GM12878 (cell line): ENCODE data around the gene RPL26. TPM values are rescaled to one million over a fixed set of nuclear protein-coding genes. Genes with fewer than 3 reads are reported as not detected.

Experiments
- ATAC-seq: fragments of 200-7000 bp; cut with Tn5 transposase; 3 replicates; pipeline ENCODE4 v1.9.1; 2020; ENCODE audit warnings: mild to moderate bottlenecking, moderate library complexity
- BruUV-seq: library from RNA; stranded (reverse); fragments of 400-500 nt; replicated peaks from 2 replicates; lab custom pipeline; 2021; lab: Mats Ljungman, UMichigan
- CTCF ChIA-PET: fragments of 300-600 bp; sonication (Branson Sonifier 250); formaldehyde crosslinking; extraction: SDS; loops from one replicate; lab custom pipeline; 2021; ENCODE audit warnings: inconsistent platforms; lab: Yijun Ruan, JAX
- POLR2A ChIA-PET: fragments of 350-600 bp; formaldehyde crosslinking; extraction: SDS; loops from one replicate; lab custom pipeline; 2021; ENCODE audit warnings: inconsistent platforms; lab: Charles Lee
- RAD21 ChIA-PET: fragments of 300-600 bp; sonication (Branson Sonifier 250); formaldehyde crosslinking; loops from one replicate; lab custom pipeline; 2023; ENCODE audit warnings: antibody characterized with exemption; ENCODE audit not compliant: unreplicated experiment; lab: Charles Lee
- SMC1A ChIA-PET: fragments of 300-600 bp; sonication (Branson Sonifier 250); formaldehyde crosslinking; loops from one replicate; lab custom pipeline; 2023; ENCODE audit not compliant: unreplicated experiment, uncharacterized antibody; lab: Charles Lee
- DNase-seq: peaks from one replicate; pipeline ENCODE4 v3.0.0-alpha.2; 2011; ENCODE audit warnings: low read depth, low spot score
- FAIRE-seq: peaks from 3 replicates; lab custom pipeline; 2011; peaks lifted over from hg19 to GRCh38; lab: Jason Lieb, UNC
- H2AFZ ChIP-seq: 2 replicates; pipeline ENCODE4 v1.6.0; 2011; ENCODE audit warnings: low read depth, low read length, control low read depth; ENCODE audit not compliant: control insufficient read depth
- H3K27ac ChIP-seq: 2 replicates; pipeline ENCODE4 v1.5.1; 2011; ENCODE audit warnings: control low read depth; ENCODE audit not compliant: control insufficient read depth, insufficient read depth
- H3K27me3 ChIP-seq, 2 experiments: replicated peaks in 1 of 2; 2 replicates each; pipeline versions ENCODE4 v1.6.0 to v1.6.1; 2011; ENCODE audit warnings: low read length in 1 of 2; ENCODE audit not compliant: control insufficient read depth in 2 of 2, insufficient read depth in 2 of 2
- H3K36me3 ChIP-seq, 2 experiments: 2 replicates each; pipeline ENCODE4 v1.5.1; 2011; ENCODE audit warnings: low read length in 1 of 2; ENCODE audit not compliant: control insufficient read depth in 2 of 2, insufficient read depth in 2 of 2
- H3K4me1 ChIP-seq: 2 replicates; pipeline ENCODE4 v1.6.1; 2011; ENCODE audit warnings: mild to moderate bottlenecking, low read length, moderate library complexity, mixed read lengths; ENCODE audit not compliant: control insufficient read depth, insufficient read depth
- H3K4me2 ChIP-seq: 2 replicates; pipeline ENCODE4 v1.6.0; 2011; ENCODE audit warnings: control low read depth; ENCODE audit not compliant: control insufficient read depth, insufficient read depth
- H3K4me3 ChIP-seq: fragments of 200-600 bp; sonication (generic); 2 replicates; pipeline ENCODE4 v1.5.1; 2016
- H3K79me2 ChIP-seq: 2 replicates; pipeline ENCODE4 v1.6.0; 2011; ENCODE audit warnings: low read length; ENCODE audit not compliant: control insufficient read depth, insufficient read depth
- H3K9ac ChIP-seq: 2 replicates; pipeline ENCODE4 v1.8.0; 2011; ENCODE audit warnings: low read length, control low read depth, mixed read lengths; ENCODE audit not compliant: control insufficient read depth, insufficient read depth
- H3K9me3 ChIP-seq: replicated peaks from 3 replicates; pipeline ENCODE4 v1.5.1; 2011; ENCODE audit warnings: mild to moderate bottlenecking, low read length; ENCODE audit not compliant: control insufficient read depth, insufficient read depth
- H4K20me1 ChIP-seq: 2 replicates; pipeline ENCODE4 v1.6.0; 2011; ENCODE audit not compliant: control insufficient read depth, insufficient read depth
- CREB1 ChIP-seq: IDR thresholded peaks from 2 replicates; pipeline ENCODE4 v1.6.1; 2012; ENCODE audit warnings: low read depth, mild to moderate bottlenecking, inconsistent platforms
- CUX1 ChIP-seq: IDR thresholded peaks from 2 replicates; pipeline ENCODE4 v1.6.1; 2012; ENCODE audit warnings: improper control_type of control experiment, low read depth, low read length; ENCODE audit not compliant: insufficient replicate concordance
- EP300 ChIP-seq, 2 experiments: fragments of 150-350 bp in 1 of 2; IDR thresholded peaks; 2 replicates each; pipeline ENCODE4 v1.6.1; 2011 to 2012; ENCODE audit warnings: low read depth in 2 of 2, low read length in 2 of 2, borderline replicate concordance in 1 of 2, improper control_type of control experiment in 1 of 2, inconsistent platforms in 1 of 2; ENCODE audit not compliant: control insufficient read depth in 1 of 2
- IKZF2 ChIP-seq, 2 experiments: fragments of 450-650 bp; IDR thresholded peaks; 2 replicates each; pipeline ENCODE4 v1.6.1; 2017; ENCODE audit warnings: mild to moderate bottlenecking in 2 of 2, moderate library complexity in 2 of 2
- IRF4 ChIP-seq: IDR thresholded peaks from 2 replicates; pipeline ENCODE4 v1.6.1; 2011; ENCODE audit warnings: low read depth, low read length
- RAD21 ChIP-seq: IDR thresholded peaks from 2 replicates; pipeline ENCODE4 v1.6.1; 2011; ENCODE audit warnings: mild to moderate bottlenecking, low read depth, low read length, moderate library complexity; ENCODE audit not compliant: insufficient read depth
- RAD51 ChIP-seq: fragments of 450-650 bp; IDR thresholded peaks from 2 replicates; pipeline ENCODE4 v1.6.1; 2016; ENCODE audit warnings: moderate library complexity, mild to moderate bottlenecking, inconsistent platforms
- RUNX3 ChIP-seq: IDR thresholded peaks from 2 replicates; pipeline ENCODE4 v1.6.1; 2012; ENCODE audit warnings: low read length, inconsistent platforms
- SMARCA5 ChIP-seq: fragments of 450-650 bp; IDR thresholded peaks from 2 replicates; pipeline ENCODE4 v1.6.1; 2017; ENCODE audit warnings: mild to moderate bottlenecking
- SMC3 ChIP-seq: IDR thresholded peaks from 2 replicates; pipeline ENCODE4 v1.6.1; 2011; ENCODE audit warnings: low read length, improper control_type of control experiment, borderline replicate concordance
- ZNF384 ChIP-seq: IDR thresholded peaks from 2 replicates; pipeline ENCODE4 v1.6.1; 2012; ENCODE audit warnings: low read depth, mild to moderate bottlenecking, low read length, improper control_type of control experiment, borderline replicate concordance
- WGBS: methylation state at CpG from one replicate; pipeline ENCODE4 v1.1.6; 2016; ENCODE audit warnings: low lambda C conversion rate; ENCODE audit not compliant: insufficient replicate concordance, insufficient coverage; ENCODE audit errors: missing lambda C conversion rate; 5-methylcytosine and 5-hydroxymethylcytosine counted together
- in situ Hi-C: fragments of 300-500 bp; cut with MboI; formaldehyde crosslinking; loops from 9 replicates; pipeline ENCODE4 v1.14.3; 2018; ENCODE audit warnings: mixed read lengths
- intact Hi-C: fragments of 100-400 bp; cut with micrococcal nuclease; formaldehyde crosslinking; loops from one replicate; pipeline ENCODE4 v1.14.2; 2022; ENCODE audit not compliant: unreplicated experiment
- polyA plus RNA-seq, 11 experiments: library from polyadenylated mRNA; depleted of rRNA in 4 of 11; unstranded in 6 of 11; stranded (reverse) in 5 of 11; fragments of >200 nt; fragmentation: Nextera tagmentation in 4 of 11; fragmentation: Illumina TruSeq in 1 of 11; extraction: Ambion mirVana in 4 of 11; extraction: Trizol in 1 of 11; gene quantifications; 1 replicate in 1 of 11; 2 replicates in 10 of 11; pipeline versions ENCODE4 v1.2.1 to v1.2.3, GENCODE V29; 2011 to 2016; ENCODE audit warnings: inconsistent platforms in 2 of 11, missing spikeins in 2 of 11, low read depth in 1 of 11
- total RNA-seq, 4 experiments: library from RNA; depleted of rRNA in 3 of 4; stranded (reverse); fragments of >200 nt in 3 of 4; fragmentation: Illumina TruSeq in 1 of 4; extraction: Trizol in 1 of 4; gene quantifications; 2 replicates each; pipeline versions ENCODE4 v1.2.1 to v1.2.3, GENCODE V29; 2013 to 2021
- TF ChIP-seq, protein P1 (sequence below), 3 experiments: IDR thresholded peaks in 2 of 3; conservative IDR thresholded peaks in 1 of 3; 2 replicates each; pipeline ENCODE4 v1.5.1; 2011; ENCODE audit warnings: low read depth in 3 of 3, low read length in 3 of 3, mild to moderate bottlenecking in 3 of 3, control low read depth in 2 of 3, moderate library complexity in 2 of 3, inconsistent platforms in 1 of 3, mixed read lengths in 1 of 3; ENCODE audit not compliant: control insufficient read depth in 2 of 3, insufficient read depth in 1 of 3; ENCODE audit errors: extremely low read depth in 1 of 3

RPL26 gene
- total and polyA plus RNA-seq, 10 of the 15 experiments (the other 5 are each of a cell fraction or from before 2014, with no cell fraction given), result 1,451 to 9,244 (median 4,326) TPM

DNA sequence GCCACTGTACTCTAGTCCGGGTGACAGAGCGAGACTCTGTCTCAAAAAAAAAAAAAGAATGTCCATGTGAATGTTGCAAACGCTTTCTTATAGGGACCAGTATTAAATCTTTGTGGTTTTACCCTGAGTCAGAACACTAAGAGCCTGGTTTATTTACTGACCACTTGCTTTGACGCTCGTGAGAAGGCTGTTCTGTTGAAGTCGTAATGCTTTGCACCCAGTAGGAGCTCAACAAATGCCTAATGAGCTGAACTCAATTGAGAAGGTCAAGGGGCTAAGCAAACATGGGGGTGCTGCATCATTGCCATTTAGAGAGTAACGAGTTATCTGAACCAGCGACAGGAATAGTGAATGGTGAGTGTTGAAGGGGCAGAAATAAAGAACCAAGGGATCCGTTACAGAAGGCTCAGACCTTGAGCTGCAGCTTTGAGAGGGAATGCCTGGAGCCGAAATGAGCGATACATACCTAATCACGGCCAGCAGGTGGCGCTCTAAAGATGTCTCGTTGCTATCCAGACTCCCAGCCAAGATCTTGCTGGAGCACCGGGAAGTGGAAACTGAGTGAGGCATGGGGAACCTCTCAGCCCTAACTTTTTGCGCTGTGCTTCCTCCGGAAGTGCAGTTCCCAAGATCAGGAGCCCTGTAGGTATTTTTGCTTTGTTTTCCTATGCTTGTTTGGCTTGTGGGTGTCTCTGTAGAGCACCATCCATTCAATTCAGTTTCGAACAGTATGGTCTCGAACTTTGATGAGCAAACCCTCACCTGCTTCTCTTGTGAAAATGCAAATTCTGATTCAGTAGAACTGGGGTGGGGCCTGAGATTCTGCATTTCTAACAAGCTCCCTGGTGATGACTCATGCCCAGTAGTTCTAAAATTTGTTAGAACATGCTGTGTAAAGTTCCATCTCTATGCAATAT lies 27.2 kb upstream of the RPL26 start:
- BruUV-seq, result no TSS peak
- H3K9me3 ChIP-seq, result no peaks in the 10 kb centered on the region
- no peaks in the 10 kb centered on the region for H3K36me3 ChIP-seq
- SMC1A ChIA-PET, result interaction anchor here (0.5 to 1.8 kb wide), 24 partner anchors 11 to 1149 kb away, joined by 3 to 20 read pairs (median 4); no protein-coding TSS in a partner anchor
- RAD21 ChIA-PET, result interaction anchor here (0.8 to 2.1 kb wide), 12 partner anchors 16 to 587 kb away, joined by 3 to 34 read pairs (median 4); partner anchors contain the start of gene NDEL1
- peaks cover 0 to 4% of the 10 kb centered on the region in 2 experiments; a peak in 3 of 4 replicates for H3K27me3 ChIP-seq
- no peaks in the 10 kb centered on the region for H3K4me1 ChIP-seq
- H3K4me2 ChIP-seq, result no peak overlapping the region
- WGBS, result 9% methylated on average over 18 of the region's 19 CpGs
- no peak overlapping the region; the same call in 1 of the 2 replicates for H2AFZ ChIP-seq
- H3K27ac ChIP-seq, result no peak overlapping the region
- no peak overlapping the region for H3K4me3 ChIP-seq
- intact Hi-C loops (loop anchor here (1.0 to 10.0 kb wide), 3 partner anchors 336 to 485 kb away; no protein-coding TSS in a partner anchor), in situ Hi-C loops (loop anchor here (5.0 to 10.0 kb wide), 2 partner anchors 337 to 605 kb away; no protein-coding TSS in a partner anchor)
- no peaks in the 10 kb centered on the region for H3K79me2 ChIP-seq
- peak; percentile 81 for FAIRE-seq
- CTCF ChIA-PET, result interaction anchor here (0.6 to 3.3 kb wide), 32 partner anchors 9 to 1145 kb away, joined by 3 to 67 read pairs (median 4); partner anchors contain the start of genes NDEL1 and RNF222
- no peaks in the 10 kb centered on the region for H4K20me1 ChIP-seq
- ATAC-seq, result peak; percentile 90
- TF ChIP-seq SMARCA5, result no peak
- TF ChIP-seq RAD21, result peak; percentile 71
- 0 out of 4 replicates have a peak, but pooled peaks of 1 of the 2 experiments have one; percentile 11 for TF ChIP-seq IKZF2 (IDR thresholded peaks at IDR 0.05)
- TF ChIP-seq IRF4, result 0 out of 2 replicates have a peak, but pooled peaks have one; percentile 52
- TF ChIP-seq SMC3, result peak; percentile 83
- TF ChIP-seq RUNX3, result peak; percentile 52
- TF ChIP-seq ZNF384, result no peak
- TF ChIP-seq, protein P1, sequence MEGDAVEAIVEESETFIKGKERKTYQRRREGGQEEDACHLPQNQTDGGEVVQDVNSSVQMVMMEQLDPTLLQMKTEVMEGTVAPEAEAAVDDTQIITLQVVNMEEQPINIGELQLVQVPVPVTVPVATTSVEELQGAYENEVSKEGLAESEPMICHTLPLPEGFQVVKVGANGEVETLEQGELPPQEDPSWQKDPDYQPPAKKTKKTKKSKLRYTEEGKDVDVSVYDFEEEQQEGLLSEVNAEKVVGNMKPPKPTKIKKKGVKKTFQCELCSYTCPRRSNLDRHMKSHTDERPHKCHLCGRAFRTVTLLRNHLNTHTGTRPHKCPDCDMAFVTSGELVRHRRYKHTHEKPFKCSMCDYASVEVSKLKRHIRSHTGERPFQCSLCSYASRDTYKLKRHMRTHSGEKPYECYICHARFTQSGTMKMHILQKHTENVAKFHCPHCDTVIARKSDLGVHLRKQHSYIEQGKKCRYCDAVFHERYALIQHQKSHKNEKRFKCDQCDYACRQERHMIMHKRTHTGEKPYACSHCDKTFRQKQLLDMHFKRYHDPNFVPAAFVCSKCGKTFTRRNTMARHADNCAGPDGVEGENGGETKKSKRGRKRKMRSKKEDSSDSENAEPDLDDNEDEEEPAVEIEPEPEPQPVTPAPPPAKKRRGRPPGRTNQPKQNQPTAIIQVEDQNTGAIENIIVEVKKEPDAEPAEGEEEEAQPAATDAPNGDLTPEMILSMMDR (IDR thresholded peaks at IDR 0.05 in 2 of 3, conservative IDR thresholded peaks at IDR 0.05 in 1 of 3; ENCODE audit: control insufficient read depth in 2 of 3, extremely low read depth in 1 of 3, insufficient read depth in 1 of 3, low read depth in 3 of 3, low read length in 3 of 3), result peak; percentile 82 to 87 (median 83)
- TF ChIP-seq RAD51, result no peak
- TF ChIP-seq CUX1, result no peak
- TF ChIP-seq EP300 (IDR thresholded peaks at IDR 0.05; ENCODE audit: borderline replicate concordance in 1 of 2, control insufficient read depth in 1 of 2, low read depth in 2 of 2, low read length in 2 of 2), result 0 out of 4 replicates have a peak, but pooled peaks of 1 of the 2 experiments have one; percentile 15
- TF ChIP-seq CREB1, result no peak
- POLR2A ChIA-PET, result interaction anchor here (0.7 kb wide), 1 partner anchor 71 kb away, joined by 3 read pairs; no protein-coding TSS in a partner anchor
- no peak overlapping the region for H3K9ac ChIP-seq
- peak; percentile 17 for DNase-seq
